Measurements from ENCODE around the gene UBE2U. TPM values are rescaled to one million over a fixed set of nuclear protein-coding genes. Genes with fewer than 3 reads are reported as not detected.

UBE2U gene
- total RNA-seq, 2 donors from 2014 or later = not detected

DNA sequence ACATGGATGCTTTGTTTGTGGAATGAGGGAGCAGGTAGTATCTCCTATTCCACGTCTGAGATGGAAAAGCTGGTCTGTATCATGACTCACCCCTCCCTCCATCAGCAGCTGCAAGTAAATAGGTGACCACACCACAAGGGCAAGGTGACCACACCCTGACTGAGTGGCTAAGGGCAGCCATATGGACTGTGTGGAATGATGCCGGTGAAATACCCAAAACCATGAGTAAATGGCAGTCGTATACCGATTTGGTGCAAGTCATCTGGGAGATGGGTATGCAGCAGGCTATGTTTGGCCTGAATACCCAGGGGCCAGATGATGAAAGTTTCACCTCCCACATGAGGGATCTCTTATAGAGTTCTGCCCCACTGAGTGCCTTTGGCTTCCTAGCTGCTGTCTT is 15.8 kb upstream of the UBE2U start:
- no peaks in the 10 kb centered on the region for H3K4me1 Mint-ChIP-seq
- WGBS, 2 experiments (ENCODE audit: insufficient coverage in 1 of 2, insufficient read length in 1 of 2) = 88 to 98% methylated on average over 4 of the region's 4 CpGs
- DNase-seq = no peak
- Histone ChIP-seq H3K9me3 (ENCODE audit: control insufficient read depth, low read length) (peaks cover 5% of the 10 kb centered on the region), H3K9ac (ENCODE audit: extremely low read depth, low read length, poor library complexity, severe bottlenecking) (no peak overlapping the region), H3K4me1 (ENCODE audit: control insufficient read depth, insufficient read depth, low read length) (no peaks in the 10 kb centered on the region), H3K27me3 (ENCODE audit: control insufficient read depth, insufficient read depth, low read length, poor library complexity, severe bottlenecking) (no peaks in the 10 kb centered on the region), H3K4me3 (ENCODE audit: low read length) (no peak overlapping the region), H3K36me3 (ENCODE audit: control insufficient read depth, insufficient read depth, low read length) (no peaks in the 10 kb centered on the region), H3K27ac (ENCODE audit: low read depth, low read length) (no peak overlapping the region)
- H3K4me3 Mint-ChIP-seq = no peak overlapping the region
- peaks cover 7% of the 10 kb centered on the region for H3K9me3 Mint-ChIP-seq
- peaks cover 3% of the 10 kb centered on the region for H3K36me3 Mint-ChIP-seq (ENCODE audit: low read depth)
- H3K27me3 Mint-ChIP-seq (ENCODE audit: insufficient read depth) = peaks cover 4% of the 10 kb centered on the region
- no peak overlapping the region for H3K27ac Mint-ChIP-seq
- TF ChIP-seq CTCF (conservative IDR thresholded peaks at IDR 0.05) = no peak

- H3K27ac Mint-ChIP-seq = no peak overlapping the region
- no peaks in the 10 kb centered on the region for H3K36me3 Mint-ChIP-seq (ENCODE audit: low read depth)
- H3K4me3 Mint-ChIP-seq = no peak overlapping the region
- Histone ChIP-seq H3K4me1 (ENCODE audit: control insufficient read depth, insufficient read depth, low read length) (no peaks in the 10 kb centered on the region), H3K9ac (ENCODE audit: extremely low read depth, low read length, poor library complexity, severe bottlenecking) (no peak overlapping the region), H3K27ac (ENCODE audit: low read depth, low read length) (no peak overlapping the region), H3K27me3 (ENCODE audit: control insufficient read depth, insufficient read depth, low read length, poor library complexity, severe bottlenecking) (no peaks in the 10 kb centered on the region), H3K4me3 (ENCODE audit: low read length) (no peak overlapping the region), H3K9me3 (ENCODE audit: control insufficient read depth, low read length) (peaks cover 5% of the 10 kb centered on the region), H3K36me3 (ENCODE audit: control insufficient read depth, insufficient read depth, low read length) (no peaks in the 10 kb centered on the region)
- H3K4me1 Mint-ChIP-seq = peaks cover 6% of the 10 kb centered on the region
- DNase-seq = no peak
- H3K9me3 Mint-ChIP-seq = peaks cover 7% of the 10 kb centered on the region
- TF ChIP-seq CTCF (conservative IDR thresholded peaks at IDR 0.05) = no peak
- peaks cover 4% of the 10 kb centered on the region for H3K27me3 Mint-ChIP-seq (ENCODE audit: insufficient read depth)
- WGBS, 2 experiments (ENCODE audit: insufficient coverage in 1 of 2, insufficient read length in 1 of 2) = 94 to 98% methylated on average over 7 to 8 of the region's 8 CpGs
Observed at GRCh38 chr1:64192290-64192689, 11.1 kb upstream of the UBE2U start.

DNA sequence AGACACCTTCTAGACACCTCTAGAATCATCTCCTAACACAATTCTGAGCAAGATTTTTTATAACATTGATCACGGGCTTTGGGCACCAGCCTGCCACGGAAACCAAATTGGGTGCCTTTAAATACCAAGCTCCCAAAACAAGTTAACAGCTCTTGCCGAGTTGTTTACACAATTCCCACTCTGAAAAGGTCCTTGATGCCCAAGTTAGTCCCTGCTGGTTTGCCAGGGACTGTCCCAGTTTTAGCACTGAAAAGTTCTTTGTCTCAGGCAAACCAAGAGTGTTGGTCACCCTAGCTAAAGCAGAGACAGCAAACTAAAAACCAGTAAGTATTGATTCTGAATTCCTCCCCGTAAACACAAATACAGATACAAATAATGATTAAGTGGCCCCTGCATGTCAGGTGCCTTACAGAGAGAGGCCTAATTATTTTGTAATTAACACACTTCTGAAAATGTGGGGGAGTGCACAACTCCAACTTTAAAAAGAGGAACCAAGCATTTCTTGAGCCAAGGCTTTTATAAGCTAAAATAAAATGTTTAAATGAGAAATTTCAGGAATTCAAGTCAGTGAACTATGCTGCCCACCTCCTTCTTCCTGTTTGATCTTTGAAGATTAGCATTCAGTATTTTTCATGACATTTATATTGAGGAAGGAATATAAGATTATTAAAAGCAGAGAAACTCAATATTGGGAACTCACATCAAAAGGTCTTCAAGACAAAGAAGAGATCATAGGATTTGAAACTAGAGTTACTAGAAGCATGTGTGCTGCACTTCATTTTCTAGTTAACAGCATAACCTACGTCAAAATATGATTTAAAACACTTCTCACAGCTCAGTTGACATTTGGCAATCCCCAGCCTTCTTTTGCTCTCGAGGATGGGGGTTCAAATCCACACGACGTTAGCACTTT is 9.0 kb upstream of the UBE2U start:
- H3K4me3 ChIP-seq (ENCODE audit: low read length) = no peak overlapping the region
- Mint-ChIP-seq H3K4me3 (no peak overlapping the region), H3K27ac (no peak overlapping the region), H3K9me3 (peaks cover 7% of the 10 kb centered on the region), H3K4me1 (peaks cover 6% of the 10 kb centered on the region), H3K27me3 (ENCODE audit: insufficient read depth) (no peaks in the 10 kb centered on the region), H3K36me3 (ENCODE audit: low read depth) (no peaks in the 10 kb centered on the region)
- H3K9ac ChIP-seq (ENCODE audit: extremely low read depth, low read length, poor library complexity, severe bottlenecking) = no peak overlapping the region
- peak; percentile 35 for DNase-seq
- no peaks in the 10 kb centered on the region for H3K27me3 ChIP-seq (ENCODE audit: control insufficient read depth, insufficient read depth, low read length, poor library complexity, severe bottlenecking)
- no peaks in the 10 kb centered on the region for H3K36me3 ChIP-seq (ENCODE audit: control insufficient read depth, insufficient read depth, low read length)
- 82 to 85% methylated on average over 5 to 8 of the region's 8 CpGs for WGBS, 2 experiments (ENCODE audit: insufficient coverage in 1 of 2, insufficient read length in 1 of 2)
- no peaks in the 10 kb centered on the region for H3K4me1 ChIP-seq (ENCODE audit: control insufficient read depth, insufficient read depth, low read length)
- H3K27ac ChIP-seq (ENCODE audit: low read depth, low read length) = no peak overlapping the region
- TF ChIP-seq CTCF (conservative IDR thresholded peaks at IDR 0.05) = no peak
- H3K9me3 ChIP-seq (ENCODE audit: control insufficient read depth, low read length) = peaks cover 5% of the 10 kb centered on the region

Measured in endodermal cell (in vitro differentiated cells).